H9 (cell line): ENCODE measurements around the gene BRD8. TPM values are rescaled to one million over a fixed set of nuclear protein-coding genes. Genes with fewer than 3 reads are reported as not detected.

Experiments used
- DNase-seq: peaks from one replicate; pipeline ENCODE4 v3.0.0-alpha.2; 2017
- H2AFZ ChIP-seq: one replicate; pipeline ENCODE4 v1.6.1; 2013; ENCODE audit warnings: mild to moderate bottlenecking, low read length, control low read depth, moderate library complexity
- H2AK5ac ChIP-seq: 2 replicates; pipeline ENCODE4 v1.6.1; 2013; ENCODE audit warnings: low read length, control low read depth, mixed read lengths; ENCODE audit not compliant: insufficient read length
- H2BK120ac ChIP-seq: one replicate; pipeline ENCODE4 v1.6.1; 2013; ENCODE audit warnings: low read depth, mild to moderate bottlenecking, low read length, control low read depth, inconsistent platforms; ENCODE audit not compliant: poor library complexity, severe bottlenecking
- H2BK12ac ChIP-seq: 2 replicates; pipeline ENCODE4 v1.6.1; 2013; ENCODE audit warnings: low read length, control low read depth, mixed read lengths, low read depth; ENCODE audit not compliant: insufficient read length
- H2BK15ac ChIP-seq: 2 replicates; pipeline ENCODE4 v1.6.1; 2013; ENCODE audit warnings: low read depth, low read length, control low read depth
- H2BK20ac ChIP-seq: one replicate; pipeline ENCODE4 v1.6.1; 2013; ENCODE audit warnings: low read depth, mild to moderate bottlenecking, low read length, control low read depth, inconsistent platforms; ENCODE audit not compliant: poor library complexity, severe bottlenecking
- H2BK5ac ChIP-seq: 2 replicates; pipeline ENCODE4 v1.6.1; 2013; ENCODE audit warnings: low read length, control low read depth, mixed read lengths; ENCODE audit not compliant: insufficient read length
- H3K14ac ChIP-seq: 2 replicates; pipeline ENCODE4 v1.6.1; 2013; ENCODE audit warnings: low read length, control low read depth; ENCODE audit not compliant: insufficient read depth
- H3K18ac ChIP-seq: 2 replicates; pipeline ENCODE4 v1.6.1; 2013; ENCODE audit warnings: low read depth, mild to moderate bottlenecking, mixed read lengths, low read length, control low read depth; ENCODE audit not compliant: insufficient read length
- H3K23ac ChIP-seq: 2 replicates; pipeline ENCODE4 v1.6.1; 2013; ENCODE audit warnings: low read length, control low read depth, mixed read lengths, low read depth; ENCODE audit not compliant: insufficient read length
- H3K23me2 ChIP-seq: 2 replicates; pipeline ENCODE4 v1.6.1; 2013; ENCODE audit warnings: low read depth, mild to moderate bottlenecking, mixed read lengths, low read length, control low read depth; ENCODE audit not compliant: insufficient read length, poor library complexity, severe bottlenecking
- H3K27ac ChIP-seq: 2 replicates; pipeline ENCODE4 v1.5.1; 2013; ENCODE audit warnings: low read length, control low read depth, mixed read lengths, low read depth; ENCODE audit not compliant: insufficient read length
- H3K27me3 ChIP-seq: 2 replicates; pipeline ENCODE4 v1.6.1; 2013; ENCODE audit warnings: low read length, control low read depth, inconsistent platforms; ENCODE audit not compliant: insufficient read depth
- H3K4ac ChIP-seq: 2 replicates; pipeline ENCODE4 v1.6.1; 2013; ENCODE audit warnings: low read depth, mild to moderate bottlenecking, control low read depth, inconsistent platforms, low read length, moderate library complexity
- H3K4me1 ChIP-seq: 2 replicates; pipeline ENCODE4 v1.6.1; 2013; ENCODE audit warnings: low read length, control low read depth, inconsistent platforms; ENCODE audit not compliant: insufficient read depth
- H3K4me2 ChIP-seq: 2 replicates; pipeline ENCODE4 v1.6.1; 2013; ENCODE audit warnings: low read length, control low read depth, mixed read lengths; ENCODE audit not compliant: insufficient read length, insufficient read depth
- H3K56ac ChIP-seq: 2 replicates; pipeline ENCODE4 v1.6.1; 2013; ENCODE audit warnings: low read depth, mild to moderate bottlenecking, mixed read lengths, low read length, control low read depth; ENCODE audit not compliant: insufficient read length
- H3K79me1 ChIP-seq: 2 replicates; pipeline ENCODE4 v1.6.1; 2013; ENCODE audit warnings: low read depth, mild to moderate bottlenecking, moderate library complexity, low read length, control low read depth, inconsistent platforms; ENCODE audit not compliant: insufficient read depth, poor library complexity, severe bottlenecking
- H3K79me2 ChIP-seq: 2 replicates; pipeline ENCODE4 v1.6.1; 2013; ENCODE audit warnings: low read length, control low read depth, inconsistent platforms; ENCODE audit not compliant: insufficient read depth
- H3K9ac ChIP-seq: 2 replicates; pipeline ENCODE4 v1.6.1; 2013; ENCODE audit warnings: low read length, control low read depth, mixed read lengths; ENCODE audit not compliant: insufficient read length; ENCODE audit errors: extremely low read depth
- H3K9me3 ChIP-seq: one replicate; pipeline ENCODE4 v1.6.1; 2013; ENCODE audit warnings: low read depth, low read length, inconsistent platforms; ENCODE audit not compliant: control insufficient read depth
- H3T11ph ChIP-seq: one replicate; pipeline ENCODE4 v1.6.1; 2013; ENCODE audit warnings: mild to moderate bottlenecking, low read length, control low read depth, inconsistent platforms
- H4K20me1 ChIP-seq: one replicate; pipeline ENCODE4 v1.6.1; 2013; ENCODE audit not compliant: control insufficient read depth, insufficient read length, insufficient read depth
- H4K5ac ChIP-seq: 2 replicates; pipeline ENCODE4 v1.6.1; 2013; ENCODE audit warnings: low read depth, mild to moderate bottlenecking, mixed read lengths, low read length, control low read depth; ENCODE audit not compliant: insufficient read length
- H4K8ac ChIP-seq: replicated peaks from 2 replicates; pipeline ENCODE4 v1.6.1; 2013; ENCODE audit warnings: low read length, control low read depth, mixed read lengths, low read depth; ENCODE audit not compliant: insufficient read length
- H4K91ac ChIP-seq: 2 replicates; pipeline ENCODE4 v1.6.1; 2013; ENCODE audit warnings: low read depth, mild to moderate bottlenecking, moderate library complexity, mixed read lengths, low read length, control low read depth; ENCODE audit not compliant: insufficient read length
- H3K27ac Mint-ChIP-seq, 3 experiments: 2 replicates in 2 of 3; 3 replicates in 1 of 3; pipeline ENCODE4 v1.8.0; 2020 to 2021; ENCODE audit warnings: mixed read lengths in 3 of 3, mild to moderate bottlenecking in 1 of 3, moderate library complexity in 1 of 3
- H3K27me3 Mint-ChIP-seq: 2 replicates; pipeline ENCODE4 v1.8.0; 2021; ENCODE audit warnings: low read depth, mild to moderate bottlenecking, moderate library complexity, mixed read lengths
- H3K36me3 Mint-ChIP-seq, 3 experiments: 2 replicates in 2 of 3; 3 replicates in 1 of 3; pipeline ENCODE4 v1.8.0; 2020 to 2021; ENCODE audit warnings: low read depth in 3 of 3, mixed read lengths in 3 of 3; ENCODE audit not compliant: insufficient read depth in 1 of 3
- H3K4me1 Mint-ChIP-seq, 2 experiments: 2 replicates each; pipeline ENCODE4 v1.8.0; 2020; ENCODE audit warnings: mixed read lengths in 2 of 2
- H3K4me3 Mint-ChIP-seq, 2 experiments: 2 replicates in 1 of 2; 3 replicates in 1 of 2; pipeline ENCODE4 v1.8.0; 2020 to 2021; ENCODE audit warnings: mild to moderate bottlenecking in 2 of 2, mixed read lengths in 2 of 2, moderate library complexity in 1 of 2
- H3K9me3 Mint-ChIP-seq, 2 experiments: 2 replicates in 1 of 2; 3 replicates in 1 of 2; pipeline ENCODE4 v1.8.0; 2020; ENCODE audit warnings: mild to moderate bottlenecking in 2 of 2, mixed read lengths in 2 of 2, moderate library complexity in 1 of 2
- WGBS: extraction: QIAGEN DNeasy Blood & Tissue Kit; methylation state at CpG from one replicate; pipeline ENCODE4 v1.1.7; 2013; ENCODE audit warnings: missing lambda C conversion rate, low lambda C conversion rate, mixed read lengths; ENCODE audit not compliant: insufficient read length; ENCODE audit errors: extremely low coverage; 5-methylcytosine and 5-hydroxymethylcytosine counted together
- total RNA-seq: library from RNA; stranded (reverse); gene quantifications from 2 replicates; pipeline ENCODE4 v1.2.1, GENCODE V29; 2021
- TF ChIP-seq, protein P1 (sequence below): fragments of 200-600 bp; sonication (generic); conservative IDR thresholded peaks from 3 replicates; pipeline ENCODE4 v1.8.0; 2021; ENCODE audit warnings: antibody characterized with exemption, mild to moderate bottlenecking

The BRD8 gene
- total RNA-seq, 1 experiment from 2014 or later, result 67.9 TPM

DNA sequence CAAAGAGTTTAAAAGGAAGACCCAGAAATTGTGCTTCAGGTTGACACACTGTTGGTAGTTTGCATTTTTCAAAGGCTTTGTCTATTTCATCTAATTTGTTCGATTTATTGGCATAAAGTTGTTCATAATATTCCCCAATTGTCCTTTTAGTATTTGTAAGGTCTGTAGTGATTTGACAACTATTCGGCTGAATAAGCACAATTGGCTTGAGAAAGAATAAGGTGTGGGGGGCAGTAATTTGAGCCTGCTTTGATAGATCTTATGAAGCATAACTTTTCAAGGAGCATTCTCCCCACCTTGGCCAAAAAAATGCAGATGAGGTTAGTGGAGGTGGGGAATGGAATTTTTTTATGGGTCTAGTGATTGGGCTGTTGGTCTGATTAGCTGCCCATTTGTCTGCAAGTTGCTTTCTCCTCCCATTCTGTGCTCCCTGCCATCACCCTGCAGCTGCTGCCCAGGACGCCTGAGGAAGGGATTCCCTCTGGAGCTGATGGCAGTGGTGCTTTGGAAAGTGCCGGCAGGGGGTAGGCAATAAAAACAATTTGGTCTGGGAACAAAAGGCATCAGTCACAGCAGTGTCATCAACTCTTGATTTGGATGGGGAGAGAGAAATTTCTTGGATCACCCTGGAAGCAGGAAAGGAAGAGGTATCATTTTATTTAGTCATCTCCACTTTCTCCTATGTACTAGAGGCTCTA, 68.0 kb downstream of the BRD8 start:
- no peak overlapping the region for H3K27ac Mint-ChIP-seq
- no peak overlapping the region for H4K8ac ChIP-seq
- H3K4ac ChIP-seq, result no peak overlapping the region
- no peak overlapping the region for H3K56ac ChIP-seq
- TF ChIP-seq, protein P1, sequence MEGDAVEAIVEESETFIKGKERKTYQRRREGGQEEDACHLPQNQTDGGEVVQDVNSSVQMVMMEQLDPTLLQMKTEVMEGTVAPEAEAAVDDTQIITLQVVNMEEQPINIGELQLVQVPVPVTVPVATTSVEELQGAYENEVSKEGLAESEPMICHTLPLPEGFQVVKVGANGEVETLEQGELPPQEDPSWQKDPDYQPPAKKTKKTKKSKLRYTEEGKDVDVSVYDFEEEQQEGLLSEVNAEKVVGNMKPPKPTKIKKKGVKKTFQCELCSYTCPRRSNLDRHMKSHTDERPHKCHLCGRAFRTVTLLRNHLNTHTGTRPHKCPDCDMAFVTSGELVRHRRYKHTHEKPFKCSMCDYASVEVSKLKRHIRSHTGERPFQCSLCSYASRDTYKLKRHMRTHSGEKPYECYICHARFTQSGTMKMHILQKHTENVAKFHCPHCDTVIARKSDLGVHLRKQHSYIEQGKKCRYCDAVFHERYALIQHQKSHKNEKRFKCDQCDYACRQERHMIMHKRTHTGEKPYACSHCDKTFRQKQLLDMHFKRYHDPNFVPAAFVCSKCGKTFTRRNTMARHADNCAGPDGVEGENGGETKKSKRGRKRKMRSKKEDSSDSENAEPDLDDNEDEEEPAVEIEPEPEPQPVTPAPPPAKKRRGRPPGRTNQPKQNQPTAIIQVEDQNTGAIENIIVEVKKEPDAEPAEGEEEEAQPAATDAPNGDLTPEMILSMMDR, result no peak
- no peaks in the 10 kb centered on the region for H3K36me3 Mint-ChIP-seq
- no peak overlapping the region for H3K23ac ChIP-seq
- H3K27ac ChIP-seq, result no peak overlapping the region
- H3K23me2 ChIP-seq, result no peaks in the 10 kb centered on the region
- no peaks in the 10 kb centered on the region for H3K79me2 ChIP-seq
- no peak for DNase-seq
- no peaks in the 10 kb centered on the region for H4K20me1 ChIP-seq
- no peak overlapping the region for H4K91ac ChIP-seq
- no peaks in the 10 kb centered on the region for H3K27me3 ChIP-seq
- no peak overlapping the region for H3K18ac ChIP-seq
- H3K9ac ChIP-seq, result no peak overlapping the region
- H2AK5ac ChIP-seq, result no peak overlapping the region
- H3K4me1 ChIP-seq, result 0 out of 2 replicates have a peak, but pooled peaks cover 3% of the 10 kb centered on the region
- no peak overlapping the region for H2BK120ac ChIP-seq
- no peaks in the 10 kb centered on the region for H3K9me3 ChIP-seq
- H3K79me1 ChIP-seq, result no peaks in the 10 kb centered on the region
- H3K27me3 Mint-ChIP-seq, result peaks cover 13% of the 10 kb centered on the region
- no peak overlapping the region for H3T11ph ChIP-seq
- no peak overlapping the region for H3K14ac ChIP-seq
- no peak overlapping the region; a peak in 2 of 5 replicates for H3K4me3 Mint-ChIP-seq
- no peaks in the 10 kb centered on the region for H3K9me3 Mint-ChIP-seq
- no peak overlapping the region for H4K5ac ChIP-seq
- no peak overlapping the region for H2BK20ac ChIP-seq
- no peak overlapping the region for H3K4me2 ChIP-seq
- no peak overlapping the region for H2AFZ ChIP-seq
- no peak overlapping the region for H2BK12ac ChIP-seq
- H3K4me1 Mint-ChIP-seq, result peaks cover 13% of the 10 kb centered on the region in 2 experiments
- WGBS, result no CpG with 5 or more reads among the region's 4 CpGs
- H2BK15ac ChIP-seq, result no peak overlapping the region
- H2BK5ac ChIP-seq, result no peak overlapping the region
